Liver (tissue), 9 donors: ENCODE results near the gene QPCT. TPM values are rescaled to one million over a fixed set of nuclear protein-coding genes. Genes with fewer than 3 reads are reported as not detected.
"Not testable (repeated sequence)": the region's sequence is repeated elsewhere in the genome, so short reads cannot be mapped to it uniquely, and the experiment has no call there.

Experiments
- DNase-seq: peaks from one replicate; pipeline ENCODE4 v3.0.0-alpha.2; 2017; ENCODE audit warnings: low spot score
- H3K27ac ChIP-seq, 2 donors: one replicate each; pipeline ENCODE4 v1.7.0; 2013; ENCODE audit warnings: inconsistent platforms in 2 of 2, low read length in 2 of 2, control low read depth in 1 of 2, low read depth in 1 of 2, mild to moderate bottlenecking in 1 of 2
- H3K27me3 ChIP-seq, 4 donors: one replicate each; pipeline versions ENCODE4 v1.6.1 to v1.7.0; 2013; ENCODE audit warnings: low read length in 3 of 4, inconsistent platforms in 1 of 4, mild to moderate bottlenecking in 1 of 4, moderate library complexity in 1 of 4; ENCODE audit not compliant: control insufficient read depth in 4 of 4, insufficient read depth in 4 of 4
- H3K36me3 ChIP-seq, 4 donors: one replicate each; pipeline versions ENCODE4 v1.6.1 to v1.7.0; 2013; ENCODE audit warnings: low read length in 3 of 4, mild to moderate bottlenecking in 3 of 4, low read depth in 1 of 4, moderate library complexity in 1 of 4; ENCODE audit not compliant: control insufficient read depth in 4 of 4, insufficient read depth in 3 of 4
- H3K4me1 ChIP-seq, 4 donors: one replicate each; pipeline versions ENCODE4 v1.6.1 to v1.7.0; 2013; ENCODE audit warnings: low read length in 3 of 4, mild to moderate bottlenecking in 3 of 4, moderate library complexity in 1 of 4; ENCODE audit not compliant: control insufficient read depth in 4 of 4, insufficient read depth in 4 of 4
- H3K4me3 ChIP-seq, 3 donors: one replicate each; pipeline versions ENCODE4 v1.6.1 to v1.7.0; 2013; ENCODE audit warnings: low read length in 3 of 3, control low read depth in 1 of 3, low read depth in 1 of 3, mild to moderate bottlenecking in 1 of 3
- H3K9ac ChIP-seq, 2 donors: one replicate each; pipeline ENCODE4 v1.7.0; 2013; ENCODE audit warnings: low read length in 2 of 2, mild to moderate bottlenecking in 2 of 2, moderate library complexity in 2 of 2, control low read depth in 1 of 2, low read depth in 1 of 2
- H3K9me3 ChIP-seq, 4 donors: one replicate each; pipeline versions ENCODE4 v1.6.1 to v1.7.0; 2013; ENCODE audit warnings: low read length in 3 of 4; ENCODE audit not compliant: control insufficient read depth in 4 of 4
- CTCF ChIP-seq: fragments of 150-350 bp; IDR thresholded peaks from 2 replicates; pipeline ENCODE4 v1.5.1; 2017; ENCODE audit warnings: improper control_type of control experiment, low read depth, low read length; ENCODE audit not compliant: missing input control
- JUND ChIP-seq, 2 donors: IDR thresholded peaks; 2 replicates each; pipeline ENCODE4 v1.6.1; 2016; ENCODE audit warnings: antibody characterized with exemption in 2 of 2
- MAX ChIP-seq: IDR thresholded peaks from 2 replicates; pipeline ENCODE4 v1.6.1; 2016; ENCODE audit warnings: antibody characterized with exemption
- NR2F2 ChIP-seq: IDR thresholded peaks from 2 replicates; pipeline ENCODE4 v1.6.1; 2016; ENCODE audit warnings: antibody characterized with exemption
- WGBS: extraction: QIAGEN DNeasy Blood & Tissue Kit; methylation state at CpG from one replicate; pipeline ENCODE4 v1.1.7; 2013; 5-methylcytosine and 5-hydroxymethylcytosine counted together
- polyA plus RNA-seq, 2 donors: library from polyadenylated mRNA; stranded (reverse) in 1 of 2; unstranded in 1 of 2; fragments of 200-250 nt in 1 of 2; fragments of >200 nt in 1 of 2; fragmentation: Nextera tagmentation in 1 of 2; extraction: Ambion mirVana in 1 of 2; gene quantifications; one replicate each; pipeline versions ENCODE4 v1.2.1 to v1.2.3, GENCODE V29; 2013 to 2015
- total RNA-seq, 2 donors: library from RNA; depleted of rRNA; stranded (reverse); fragments of >200 nt; gene quantifications; one replicate each; pipeline ENCODE4 v1.2.3, GENCODE V29; 2014
- TF ChIP-seq, protein P1 (sequence below): IDR thresholded peaks from 2 replicates; pipeline ENCODE4 v1.6.1; 2016; ENCODE audit warnings: antibody characterized with exemption, mild to moderate bottlenecking
- donor health status: healthy.
- donor health status: healthy.
- donor health status: healthy.
- donor health status: healthy.
- donor health status: healthy.

The QPCT gene
- total and polyA plus RNA-seq, 4 donors: 0.61 to 3.0 (median 1.2) TPM

DNA sequence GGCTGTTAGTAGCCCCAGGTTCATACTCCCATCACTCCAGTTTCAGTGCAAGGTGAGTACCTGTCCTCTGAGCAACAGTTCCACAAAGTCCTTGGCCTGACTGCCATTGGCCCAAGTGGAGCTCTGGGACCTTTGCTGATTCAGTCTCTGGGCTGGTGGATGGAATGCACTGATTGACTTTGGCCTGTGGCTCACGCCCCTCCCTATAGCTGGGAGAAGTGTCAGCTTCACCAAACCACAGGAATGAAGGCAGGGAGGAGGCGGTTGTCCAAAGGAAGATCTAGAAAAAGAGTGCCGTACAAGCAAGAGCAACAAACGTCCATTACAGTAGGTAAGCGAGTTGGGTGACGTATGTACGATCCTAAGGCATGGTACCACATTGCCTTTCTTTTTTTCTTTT, 34.0 kb downstream of the QPCT start:
- WGBS: 93% methylated on average over 7 of the region's 7 CpGs
- Histone ChIP-seq H3K36me3 (no peaks in the 10 kb centered on the region), H3K4me3 (no peak overlapping the region), H3K27ac (no peak overlapping the region), H3K27me3 (no peaks in the 10 kb centered on the region), H3K9ac (no peak overlapping the region), H3K4me1 (no peaks in the 10 kb centered on the region), H3K9me3 (no peaks in the 10 kb centered on the region)
- TF ChIP-seq CTCF (no peak), JUND (IDR thresholded peaks at IDR 0.05) (no peak), MAX (no peak)
- no peak for DNase-seq

DNA sequence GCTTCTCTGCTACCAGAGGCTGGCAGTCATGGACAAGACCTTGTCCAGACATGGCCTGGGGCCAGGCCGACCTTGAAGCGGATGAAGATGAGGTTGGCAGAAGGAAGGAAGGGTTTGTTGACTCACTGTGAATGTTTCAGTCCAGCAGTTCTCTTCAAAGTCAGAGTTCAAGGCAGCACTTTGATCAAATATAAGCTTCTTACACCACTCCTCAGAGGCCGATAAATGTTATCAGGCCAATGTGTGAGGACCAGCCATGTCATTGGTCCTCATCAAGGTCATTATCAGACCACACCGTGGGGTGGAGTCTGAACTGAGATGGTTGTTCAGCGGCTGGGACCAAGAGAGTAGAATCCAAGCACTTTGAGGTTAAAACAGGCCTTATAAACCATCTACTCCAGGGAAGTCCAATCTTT, 35.5 kb downstream of the QPCT start:
- no peak overlapping the region for H3K4me3 ChIP-seq
- WGBS: 74% methylated on average over 5 of the region's 5 CpGs
- H3K36me3 ChIP-seq: no peaks in the 10 kb centered on the region
- no peaks in the 10 kb centered on the region for H3K4me1 ChIP-seq
- no peaks in the 10 kb centered on the region for H3K9me3 ChIP-seq
- no peaks in the 10 kb centered on the region for H3K27me3 ChIP-seq
- no peak overlapping the region for H3K9ac ChIP-seq
- DNase-seq: no peak
- H3K27ac ChIP-seq: no peak overlapping the region
- TF ChIP-seq NR2F2: no peak
- TF ChIP-seq, protein P1, sequence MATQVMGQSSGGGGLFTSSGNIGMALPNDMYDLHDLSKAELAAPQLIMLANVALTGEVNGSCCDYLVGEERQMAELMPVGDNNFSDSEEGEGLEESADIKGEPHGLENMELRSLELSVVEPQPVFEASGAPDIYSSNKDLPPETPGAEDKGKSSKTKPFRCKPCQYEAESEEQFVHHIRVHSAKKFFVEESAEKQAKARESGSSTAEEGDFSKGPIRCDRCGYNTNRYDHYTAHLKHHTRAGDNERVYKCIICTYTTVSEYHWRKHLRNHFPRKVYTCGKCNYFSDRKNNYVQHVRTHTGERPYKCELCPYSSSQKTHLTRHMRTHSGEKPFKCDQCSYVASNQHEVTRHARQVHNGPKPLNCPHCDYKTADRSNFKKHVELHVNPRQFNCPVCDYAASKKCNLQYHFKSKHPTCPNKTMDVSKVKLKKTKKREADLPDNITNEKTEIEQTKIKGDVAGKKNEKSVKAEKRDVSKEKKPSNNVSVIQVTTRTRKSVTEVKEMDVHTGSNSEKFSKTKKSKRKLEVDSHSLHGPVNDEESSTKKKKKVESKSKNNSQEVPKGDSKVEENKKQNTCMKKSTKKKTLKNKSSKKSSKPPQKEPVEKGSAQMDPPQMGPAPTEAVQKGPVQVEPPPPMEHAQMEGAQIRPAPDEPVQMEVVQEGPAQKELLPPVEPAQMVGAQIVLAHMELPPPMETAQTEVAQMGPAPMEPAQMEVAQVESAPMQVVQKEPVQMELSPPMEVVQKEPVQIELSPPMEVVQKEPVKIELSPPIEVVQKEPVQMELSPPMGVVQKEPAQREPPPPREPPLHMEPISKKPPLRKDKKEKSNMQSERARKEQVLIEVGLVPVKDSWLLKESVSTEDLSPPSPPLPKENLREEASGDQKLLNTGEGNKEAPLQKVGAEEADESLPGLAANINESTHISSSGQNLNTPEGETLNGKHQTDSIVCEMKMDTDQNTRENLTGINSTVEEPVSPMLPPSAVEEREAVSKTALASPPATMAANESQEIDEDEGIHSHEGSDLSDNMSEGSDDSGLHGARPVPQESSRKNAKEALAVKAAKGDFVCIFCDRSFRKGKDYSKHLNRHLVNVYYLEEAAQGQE: no peak

GRCh38 chr2:37380787-37381186, 36.4 kb downstream of the QPCT start:
- H3K9me3 ChIP-seq, H3K4me3 ChIP-seq, DNase-seq, H3K9ac ChIP-seq, H3K27me3 ChIP-seq, H3K4me1 ChIP-seq, H3K27ac ChIP-seq, H3K36me3 ChIP-seq: not testable (repeated sequence)
- 88% methylated on average over 4 of the region's 4 CpGs for WGBS

DNA sequence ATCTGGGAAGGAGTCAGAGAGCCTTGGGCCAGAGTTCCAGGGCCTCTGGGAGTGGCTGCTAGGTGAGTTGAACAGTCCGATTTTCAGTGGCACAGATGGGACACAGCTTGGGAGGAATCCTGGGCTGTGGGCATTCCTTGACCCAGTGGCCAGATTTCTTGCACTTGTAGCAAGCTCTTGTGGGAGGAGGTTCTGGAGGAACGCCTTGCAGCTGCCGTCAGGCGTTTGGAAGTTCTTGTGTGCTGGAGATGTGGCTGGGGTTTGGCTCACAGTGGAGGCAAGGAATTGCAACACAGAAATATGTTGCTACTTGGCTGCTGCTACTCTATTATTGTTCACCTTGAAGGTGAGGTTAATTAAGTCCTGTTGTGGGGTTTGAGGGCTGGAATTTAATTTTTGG, 39.8 kb downstream of the QPCT start:
- H3K4me1 ChIP-seq, DNase-seq, H3K27me3 ChIP-seq, H3K4me3 ChIP-seq, H3K27ac ChIP-seq, H3K9ac ChIP-seq, H3K36me3 ChIP-seq, H3K9me3 ChIP-seq: not testable (repeated sequence)
- WGBS: 90% methylated on average over 4 of the region's 4 CpGs
